Measurements from ENCODE around the gene CSTA. TPM values are rescaled to one million over a fixed set of nuclear protein-coding genes. Genes with fewer than 3 reads are reported as not detected.
A peak's percentile ranks its signal among the peaks of the same experiment; 100 is the strongest.

Gene CSTA
- 1.1 TPM for polyA plus RNA-seq (2013, experiment 1 of 2; ENCODE audit: insufficient read length)
- 1.4 TPM for polyA plus RNA-seq (2013, experiment 2 of 2; ENCODE audit: insufficient read length)

DNA sequence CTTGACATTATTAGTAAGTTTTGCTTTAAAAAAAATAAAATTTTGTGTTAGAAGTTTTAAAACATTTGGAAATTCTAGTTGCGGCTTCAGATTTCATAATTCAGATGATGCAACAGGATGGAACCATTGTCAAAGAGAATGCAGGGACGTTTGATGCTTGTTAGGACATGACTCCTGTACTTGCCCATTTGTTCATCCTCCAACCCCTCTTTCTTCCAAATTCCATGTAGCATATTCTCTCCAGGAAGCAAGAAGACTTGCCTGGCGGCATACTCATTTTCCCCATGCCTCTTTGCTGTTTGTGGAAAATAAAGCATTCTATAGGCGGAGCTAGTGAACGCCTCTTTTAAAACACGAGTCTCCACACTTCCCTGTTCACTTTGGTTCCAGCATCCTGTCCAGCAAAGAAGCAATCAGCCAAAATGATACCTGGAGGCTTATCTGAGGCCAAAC, at the start of gene CSTA:
CSTA (plus strand) TSS at position 378 of the 453 bp plus-strand sequence; CDS start at position 423, 45 bp downstream.
- DNase-seq = no peak

- no peak for DNase-seq
Observed at GRCh38 chr3:122281891-122282290, 43.2 kb upstream of the CSTA start.

DNA sequence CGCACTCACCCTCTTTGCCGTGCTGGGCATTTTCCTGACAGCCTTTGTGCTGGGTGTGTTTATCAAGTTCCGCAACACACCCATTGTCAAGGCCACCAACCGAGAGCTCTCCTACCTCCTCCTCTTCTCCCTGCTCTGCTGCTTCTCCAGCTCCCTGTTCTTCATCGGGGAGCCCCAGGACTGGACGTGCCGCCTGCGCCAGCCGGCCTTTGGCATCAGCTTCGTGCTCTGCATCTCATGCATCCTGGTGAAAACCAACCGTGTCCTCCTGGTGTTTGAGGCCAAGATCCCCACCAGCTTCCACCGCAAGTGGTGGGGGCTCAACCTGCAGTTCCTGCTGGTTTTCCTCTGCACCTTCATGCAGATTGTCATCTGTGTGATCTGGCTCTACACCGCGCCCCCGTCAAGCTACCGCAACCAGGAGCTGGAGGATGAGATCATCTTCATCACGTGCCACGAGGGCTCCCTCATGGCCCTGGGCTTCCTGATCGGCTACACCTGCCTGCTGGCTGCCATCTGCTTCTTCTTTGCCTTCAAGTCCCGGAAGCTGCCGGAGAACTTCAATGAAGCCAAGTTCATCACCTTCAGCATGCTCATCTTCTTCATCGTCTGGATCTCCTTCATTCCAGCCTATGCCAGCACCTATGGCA, 41.1 kb upstream of the CSTA start:
- DNase-seq = no peak

DNA sequence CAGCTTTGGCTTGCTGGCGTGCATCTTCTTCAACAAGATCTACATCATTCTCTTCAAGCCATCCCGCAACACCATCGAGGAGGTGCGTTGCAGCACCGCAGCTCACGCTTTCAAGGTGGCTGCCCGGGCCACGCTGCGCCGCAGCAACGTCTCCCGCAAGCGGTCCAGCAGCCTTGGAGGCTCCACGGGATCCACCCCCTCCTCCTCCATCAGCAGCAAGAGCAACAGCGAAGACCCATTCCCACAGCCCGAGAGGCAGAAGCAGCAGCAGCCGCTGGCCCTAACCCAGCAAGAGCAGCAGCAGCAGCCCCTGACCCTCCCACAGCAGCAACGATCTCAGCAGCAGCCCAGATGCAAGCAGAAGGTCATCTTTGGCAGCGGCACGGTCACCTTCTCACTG, 40.6 kb upstream of the CSTA start:
- DNase-seq = no peak

- no peak for DNase-seq
Observed at GRCh38 chr3:122294359-122294758, 30.7 kb upstream of the CSTA start.

- DNase-seq = no peak
Observed at GRCh38 chr3:122295266-122296062, 29.6 kb upstream of the CSTA start.

GRCh38 chr3:122298239-122298638, 26.8 kb upstream of the CSTA start:
- no peak for DNase-seq

- no peak for DNase-seq
Observed at GRCh38 chr3:122299215-122299614, 25.8 kb upstream of the CSTA start.

DNA sequence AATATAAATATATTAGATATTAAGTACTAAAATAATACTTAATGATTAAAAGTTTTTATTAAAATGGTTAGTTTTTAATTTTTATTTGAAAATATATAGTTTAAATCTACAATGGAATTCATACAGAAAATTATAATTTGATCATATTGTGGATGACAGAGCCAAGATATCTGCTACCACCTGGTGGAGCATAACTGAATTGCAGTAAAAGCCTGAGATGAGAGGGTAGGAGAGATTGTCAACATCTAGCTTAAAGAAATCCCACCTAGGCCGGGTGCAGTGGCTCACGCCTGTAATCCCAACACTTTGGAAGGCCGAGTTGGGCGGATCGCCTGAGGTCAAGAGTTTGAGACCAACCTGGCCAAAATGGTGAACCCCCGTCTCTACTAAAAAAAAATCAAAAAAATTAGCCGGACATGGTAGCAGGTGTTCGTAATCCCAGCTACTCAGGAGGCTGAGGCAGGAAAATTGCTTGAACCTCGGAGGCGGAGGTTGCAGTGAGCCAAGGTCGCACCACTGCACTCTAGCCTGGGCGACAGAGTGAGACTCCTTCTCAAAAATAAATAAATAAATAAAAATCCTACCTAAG, 25.1 kb upstream of the CSTA start:
- peak; percentile 4 for DNase-seq

GRCh38 chr3:122301063-122301462, 24.0 kb upstream of the CSTA start:
- no peak for DNase-seq

- DNase-seq = no peak
Observed at GRCh38 chr3:122305818-122306621, 19.0 kb upstream of the CSTA start.

DNA sequence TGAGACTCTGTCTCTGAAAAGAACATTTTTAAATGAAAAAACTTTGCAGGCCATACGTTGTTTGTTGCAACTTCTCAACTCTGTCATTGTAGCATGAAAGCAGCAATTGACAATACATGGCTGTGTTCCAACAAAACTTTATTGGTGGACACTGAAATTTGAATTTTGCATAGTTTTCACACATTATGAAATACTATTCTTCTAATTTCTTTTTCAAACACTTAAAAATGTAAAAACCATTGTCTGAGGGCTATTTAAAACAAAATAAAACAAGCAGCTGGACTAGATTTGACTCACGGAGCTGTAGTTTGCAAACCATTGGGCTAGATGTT, 18.5 kb upstream of the CSTA start:
- no peak for DNase-seq

- no peak for DNase-seq
Observed at GRCh38 chr3:122307094-122307687, 17.9 kb upstream of the CSTA start.

DNA sequence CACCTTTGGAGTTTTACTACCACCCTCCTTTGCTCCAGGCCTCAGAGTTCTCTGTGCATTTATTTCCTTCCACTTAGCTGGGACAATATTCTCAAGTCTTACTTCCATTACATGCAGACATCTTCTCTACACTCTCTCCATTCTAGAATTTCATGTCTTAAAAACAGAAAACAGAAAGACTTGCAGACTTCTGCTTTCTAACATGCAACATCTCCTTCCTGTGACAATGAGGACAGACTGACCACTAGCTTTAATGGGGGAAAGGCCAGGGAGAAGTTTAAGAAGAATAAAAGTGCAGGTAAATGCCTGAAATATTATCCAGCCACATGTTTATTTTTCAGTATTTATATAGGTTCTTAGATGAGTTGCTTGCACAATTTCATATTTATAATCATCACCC, 17.1 kb upstream of the CSTA start:
- no peak for DNase-seq

- DNase-seq = no peak
Observed at GRCh38 chr3:122310361-122310760, 14.7 kb upstream of the CSTA start.

- no peak for DNase-seq
Observed at GRCh38 chr3:122312826-122313225, 12.2 kb upstream of the CSTA start.

DNA sequence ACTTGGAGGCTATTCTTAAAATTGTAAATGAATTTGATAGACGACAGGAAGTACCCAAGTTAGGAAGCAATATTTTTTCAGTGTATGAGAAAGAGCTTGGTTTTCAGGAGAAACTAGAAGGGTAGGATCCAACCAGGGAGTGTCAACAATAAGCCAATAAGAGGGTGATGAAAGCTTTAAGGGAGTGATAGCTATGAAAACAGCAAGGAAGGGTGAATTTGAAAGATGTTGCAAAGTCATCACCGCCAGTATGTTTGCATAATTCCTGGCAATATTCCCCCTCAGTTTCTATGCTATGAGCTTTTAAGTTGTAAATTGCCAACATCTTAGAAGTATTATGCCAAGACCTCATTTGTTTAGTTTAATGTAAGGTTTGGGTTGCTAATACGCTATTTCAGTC, 11.8 kb upstream of the CSTA start:
- DNase-seq = no peak

DNA sequence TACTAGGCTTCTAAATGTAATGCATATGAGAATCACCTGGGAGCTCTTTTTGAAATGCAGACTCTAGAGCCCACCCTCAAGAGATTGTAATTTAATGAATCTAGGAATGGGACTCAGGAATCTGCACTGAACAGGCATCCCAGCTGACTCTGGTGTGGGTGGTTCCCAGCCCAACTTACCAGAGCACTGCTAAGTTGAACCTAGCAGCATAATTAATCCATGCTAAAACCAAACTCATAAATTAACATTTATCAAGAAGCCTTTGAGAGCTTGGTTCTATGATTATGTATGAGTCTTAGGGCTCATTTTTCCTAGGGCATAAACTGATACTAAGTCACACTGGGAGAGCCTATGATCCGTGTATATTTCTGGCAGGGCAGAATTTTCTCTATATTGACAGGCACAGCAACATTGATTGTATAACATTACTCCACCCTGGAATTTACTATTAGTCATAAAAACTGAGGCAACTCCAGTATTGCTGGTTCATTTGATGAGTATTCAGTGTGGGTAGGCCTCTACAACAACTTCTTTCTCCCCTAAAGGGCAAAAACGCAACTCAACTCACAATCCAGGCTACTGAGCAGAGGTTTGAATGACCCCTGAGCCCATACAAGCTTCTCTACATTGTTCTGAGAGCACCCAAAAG, 10.7 kb upstream of the CSTA start:
- DNase-seq = no peak

GRCh38 chr3:122315619-122316018, 9.4 kb upstream of the CSTA start:
- no peak for DNase-seq

DNA sequence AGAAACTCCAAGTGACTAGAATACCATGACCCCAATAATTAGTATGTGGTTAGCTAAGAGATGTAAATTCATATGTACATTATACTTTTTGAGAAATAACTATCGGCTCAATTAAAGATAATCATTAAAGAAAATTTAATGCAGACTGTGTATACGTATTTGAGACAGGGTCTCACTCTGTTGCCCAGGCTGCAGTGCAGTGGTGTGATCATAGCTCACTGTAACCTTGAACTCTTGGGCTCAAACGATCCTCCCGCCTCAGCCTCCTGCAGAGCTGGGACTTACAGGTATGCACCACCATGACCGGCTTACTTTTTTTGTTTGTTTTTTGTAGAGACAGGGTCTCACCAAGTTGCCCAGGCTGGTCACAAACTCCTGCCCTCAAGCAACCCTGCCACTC, 8.7 kb upstream of the CSTA start:
- DNase-seq = no peak

DNA sequence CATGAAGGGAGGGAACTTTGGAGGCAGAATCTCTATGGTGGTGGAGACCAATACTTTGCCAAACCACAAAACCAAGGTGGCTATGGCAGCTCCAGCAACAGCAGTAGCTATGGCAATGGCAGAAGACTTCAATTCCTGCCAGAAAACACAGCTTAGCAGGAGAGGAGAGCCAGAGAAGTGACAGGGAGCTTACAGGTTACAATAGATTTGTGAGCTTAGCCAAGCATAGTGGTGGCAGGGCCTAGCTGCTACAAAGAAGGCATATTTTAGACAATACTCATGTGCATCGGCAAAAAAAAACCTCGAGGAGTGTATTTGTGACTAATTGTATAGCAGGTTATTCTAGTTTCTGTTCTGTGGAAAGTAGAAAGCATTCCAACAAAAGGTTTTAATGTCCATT, 6.4 kb upstream of the CSTA start:
- no peak for DNase-seq
